GM12891 (cell line): ENCODE data around the gene DLGAP1.

Experiments
- PAX5 ChIP-seq: IDR thresholded peaks from 2 replicates; pipeline ENCODE4 v1.6.1; 2011; ENCODE audit warnings: low read length, moderate library complexity, mild to moderate bottlenecking; ENCODE audit not compliant: insufficient read depth, severe bottlenecking
- TAF1 ChIP-seq: IDR thresholded peaks from 2 replicates; pipeline ENCODE4 v1.6.1; 2011; ENCODE audit warnings: low read depth, low read length, control low read depth

GRCh38 chr18:3972291-3972930 is 482.7 kb downstream of the DLGAP1 start:
- TF ChIP-seq PAX5 (no peak), TAF1 (no peak)
